GM21717 (cell line): ENCODE results near the gene EVC2.

ENCODE experiments used
- ATAC-seq: cut with Tn5 transposase; IDR thresholded peaks from one replicate; pipeline ENCODE4 v1.9.1; 2021; ENCODE audit warnings: mild to moderate bottlenecking, moderate library complexity; ENCODE audit not compliant: unreplicated experiment

Gene EVC2, protein sequence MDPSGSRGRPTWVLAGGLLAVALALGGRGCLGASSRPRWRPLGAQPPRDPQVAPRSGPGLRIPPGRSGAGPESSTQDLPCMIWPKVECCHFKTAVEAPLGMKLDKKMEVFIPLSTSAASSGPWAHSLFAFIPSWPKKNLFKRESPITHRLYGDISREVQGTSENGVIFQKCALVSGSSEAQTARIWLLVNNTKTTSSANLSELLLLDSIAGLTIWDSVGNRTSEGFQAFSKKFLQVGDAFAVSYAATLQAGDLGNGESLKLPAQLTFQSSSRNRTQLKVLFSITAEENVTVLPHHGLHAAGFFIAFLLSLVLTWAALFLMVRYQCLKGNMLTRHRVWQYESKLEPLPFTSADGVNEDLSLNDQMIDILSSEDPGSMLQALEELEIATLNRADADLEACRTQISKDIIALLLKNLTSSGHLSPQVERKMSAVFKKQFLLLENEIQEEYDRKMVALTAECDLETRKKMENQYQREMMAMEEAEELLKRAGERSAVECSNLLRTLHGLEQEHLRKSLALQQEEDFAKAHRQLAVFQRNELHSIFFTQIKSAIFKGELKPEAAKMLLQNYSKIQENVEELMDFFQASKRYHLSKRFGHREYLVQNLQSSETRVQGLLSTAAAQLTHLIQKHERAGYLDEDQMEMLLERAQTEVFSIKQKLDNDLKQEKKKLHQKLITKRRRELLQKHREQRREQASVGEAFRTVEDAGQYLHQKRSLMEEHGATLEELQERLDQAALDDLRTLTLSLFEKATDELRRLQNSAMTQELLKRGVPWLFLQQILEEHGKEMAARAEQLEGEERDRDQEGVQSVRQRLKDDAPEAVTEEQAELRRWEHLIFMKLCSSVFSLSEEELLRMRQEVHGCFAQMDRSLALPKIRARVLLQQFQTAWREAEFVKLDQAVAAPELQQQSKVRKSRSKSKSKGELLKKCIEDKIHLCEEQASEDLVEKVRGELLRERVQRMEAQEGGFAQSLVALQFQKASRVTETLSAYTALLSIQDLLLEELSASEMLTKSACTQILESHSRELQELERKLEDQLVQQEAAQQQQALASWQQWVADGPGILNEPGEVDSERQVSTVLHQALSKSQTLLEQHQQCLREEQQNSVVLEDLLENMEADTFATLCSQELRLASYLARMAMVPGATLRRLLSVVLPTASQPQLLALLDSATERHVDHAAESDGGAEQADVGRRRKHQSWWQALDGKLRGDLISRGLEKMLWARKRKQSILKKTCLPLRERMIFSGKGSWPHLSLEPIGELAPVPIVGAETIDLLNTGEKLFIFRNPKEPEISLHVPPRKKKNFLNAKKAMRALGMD

GRCh38 chr4:5708449-5709206 is at the start of gene EVC2:
Gene EVC2, minus strand, starts transcription at chr4:5708559. Its CDS starts 46 bp downstream, at chr4:5708513.
- ATAC-seq: no peak

GRCh38 chr4:5757954-5758353 is 49.6 kb upstream of the EVC2 start:
- no peak for ATAC-seq

GRCh38 chr4:5757536-5757935 is 49.2 kb upstream of the EVC2 start:
- ATAC-seq: no peak

DNA sequence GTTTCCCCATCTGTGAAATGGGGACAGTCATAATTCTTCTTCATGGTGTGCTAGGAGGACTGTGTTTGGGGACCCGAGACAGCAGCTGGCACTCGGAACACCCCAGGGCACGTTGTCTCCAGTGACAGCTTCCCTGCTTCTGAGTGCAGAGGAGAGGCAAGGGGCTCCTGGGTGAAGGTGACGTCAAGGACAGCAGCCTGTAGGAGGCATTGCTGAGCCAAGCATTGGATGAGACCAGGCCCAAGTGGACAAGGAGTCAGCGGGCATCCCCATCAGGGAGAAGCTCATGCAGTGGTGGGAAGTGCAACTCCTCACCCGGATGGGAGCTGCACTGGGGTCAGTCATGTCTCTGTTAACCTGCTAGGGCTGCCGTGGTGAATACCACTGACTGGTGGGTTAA is 48.7 kb upstream of the EVC2 start:
- ATAC-seq: no peak

- ATAC-seq: no peak
These were observed 47.9 kb upstream of the EVC2 start for GRCh38 chr4:5756271-5756670.

GRCh38 chr4:5755679-5756078 is 47.3 kb upstream of the EVC2 start:
- no peak for ATAC-seq

GRCh38 chr4:5755161-5755560 is 46.8 kb upstream of the EVC2 start:
- ATAC-seq: no peak

DNA sequence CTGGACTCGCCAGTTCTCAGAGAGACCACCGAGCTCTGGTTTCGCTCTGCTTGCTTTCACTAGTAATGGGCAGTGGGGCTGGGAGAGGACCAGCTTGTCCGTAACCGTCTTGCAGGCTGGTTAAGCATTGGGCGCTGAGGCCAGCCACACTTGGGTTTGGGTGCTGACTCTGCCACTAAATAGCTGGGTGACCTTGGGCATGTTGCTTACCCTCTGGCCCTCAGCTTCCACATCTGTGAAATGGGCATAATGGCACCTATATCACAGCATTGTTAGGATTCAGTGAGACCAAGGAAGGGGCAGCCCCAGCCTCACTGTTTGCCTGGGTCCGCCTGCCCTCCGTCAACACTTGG is 46.1 kb upstream of the EVC2 start:
- ATAC-seq: no peak

GRCh38 chr4:5753766-5754528 is 45.6 kb upstream of the EVC2 start:
- ATAC-seq: no peak

GRCh38 chr4:5753366-5753765 is 45.0 kb upstream of the EVC2 start:
- ATAC-seq: no peak

DNA sequence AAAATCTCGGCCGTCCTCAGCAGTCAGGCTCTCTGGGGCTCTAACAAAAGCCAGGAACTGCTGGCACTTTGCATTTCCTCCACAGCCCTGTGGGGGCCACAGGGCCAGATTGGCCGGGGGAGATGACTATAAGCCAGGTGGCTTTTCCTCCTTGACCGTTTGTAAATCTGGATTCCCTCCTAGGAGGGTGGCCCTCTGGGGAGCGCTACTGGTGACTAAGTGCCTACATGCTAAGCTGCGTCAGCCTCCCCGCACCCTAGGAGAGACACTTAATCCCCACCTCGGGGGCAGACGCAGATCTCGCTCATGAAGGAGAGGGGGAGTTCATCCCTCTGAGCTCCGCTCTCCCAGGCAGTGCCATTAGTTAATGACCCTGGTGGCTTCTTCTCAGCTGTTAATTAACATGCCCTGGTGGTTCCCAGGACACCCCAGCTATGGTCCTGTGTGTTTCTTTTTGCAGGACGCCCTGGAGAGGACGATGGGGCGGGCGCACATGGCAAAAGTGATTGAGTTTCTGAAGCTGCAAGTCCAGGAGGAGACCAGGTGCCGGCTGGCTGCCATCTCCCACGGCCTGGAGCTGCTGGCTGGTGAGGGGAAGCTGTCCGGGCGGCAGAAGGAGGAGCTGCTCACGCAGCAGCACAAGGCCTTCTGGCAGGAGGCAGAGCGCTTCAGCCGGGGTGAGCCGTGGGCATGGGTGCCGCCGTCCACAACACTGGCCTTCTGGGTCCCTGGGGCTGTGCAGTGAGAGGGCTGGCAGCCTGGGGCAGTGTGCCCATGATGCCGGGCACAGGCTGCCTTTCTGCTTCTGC is 44.2 kb upstream of the EVC2 start:
- no peak for ATAC-seq

DNA sequence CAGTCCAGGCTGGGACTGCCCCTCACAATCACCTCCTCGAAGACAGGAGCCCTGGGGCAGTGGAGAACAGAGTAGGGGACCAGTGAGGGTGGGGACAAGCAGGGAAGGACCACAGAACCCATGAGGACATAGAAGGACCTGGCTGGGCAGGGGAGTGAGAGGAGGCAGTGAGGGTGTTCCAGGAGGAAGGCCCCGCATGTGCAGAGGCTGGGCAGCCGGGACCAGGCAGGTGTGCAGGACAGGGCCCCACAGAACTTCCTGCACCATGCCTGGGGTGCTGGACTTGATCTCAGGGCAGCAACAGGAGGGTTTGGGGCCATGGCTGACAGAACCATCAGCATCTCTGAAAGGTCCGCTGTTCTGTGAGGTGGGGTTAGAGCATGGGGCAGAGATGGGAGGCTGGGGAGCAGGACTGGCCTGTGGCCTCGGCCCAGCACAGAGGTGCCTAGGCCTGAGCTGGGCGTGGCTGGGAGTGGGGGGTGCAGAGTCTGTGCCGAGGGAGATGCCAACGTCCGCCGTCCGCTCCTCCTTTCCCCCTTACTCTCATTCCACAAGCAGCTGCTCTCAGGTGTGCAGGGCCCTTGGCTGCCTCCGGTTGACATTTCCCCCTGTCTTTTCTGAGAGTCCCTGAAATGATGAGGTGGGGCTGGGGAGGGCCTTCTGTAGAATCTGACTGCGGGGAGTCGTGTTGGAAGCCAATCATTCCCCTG is 43.5 kb upstream of the EVC2 start:
- ATAC-seq: no peak

DNA sequence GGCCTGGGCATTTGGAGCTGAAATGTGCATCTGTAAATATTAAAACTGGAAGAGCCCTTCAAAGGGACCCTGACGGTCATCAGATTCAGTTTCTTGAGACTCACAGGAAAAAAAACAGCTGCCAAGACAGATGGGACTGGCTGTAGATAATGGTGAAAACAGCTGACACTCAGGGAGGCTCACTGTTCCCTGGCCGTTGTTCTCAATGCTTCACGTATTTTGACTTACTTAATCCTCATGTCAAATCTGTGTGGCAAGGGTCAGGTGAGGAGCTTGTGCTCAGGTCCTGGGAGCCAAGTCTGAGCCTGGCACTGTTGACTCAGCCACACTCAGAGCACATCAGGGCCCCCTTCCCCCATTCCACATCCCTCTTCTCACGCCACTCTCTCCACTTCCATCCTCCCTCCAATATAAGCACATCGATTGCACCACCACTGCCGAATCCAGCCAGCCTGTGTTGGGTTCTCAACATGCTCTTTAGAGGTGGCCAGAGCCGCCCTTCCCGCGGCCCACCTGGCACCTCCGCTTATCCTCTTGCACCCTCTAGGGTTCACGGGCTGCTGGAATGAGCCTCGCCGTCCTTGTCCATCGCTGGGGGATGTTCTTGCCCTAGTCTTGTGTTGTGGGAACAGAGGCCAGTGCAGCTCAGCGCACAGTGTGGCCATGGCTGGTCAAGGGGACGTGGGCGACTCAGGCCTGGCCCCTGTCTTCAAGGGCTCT is 42.7 kb upstream of the EVC2 start:
- no peak for ATAC-seq

- ATAC-seq: no peak
These were observed 41.9 kb upstream of the EVC2 start for GRCh38 chr4:5750052-5750945.

DNA sequence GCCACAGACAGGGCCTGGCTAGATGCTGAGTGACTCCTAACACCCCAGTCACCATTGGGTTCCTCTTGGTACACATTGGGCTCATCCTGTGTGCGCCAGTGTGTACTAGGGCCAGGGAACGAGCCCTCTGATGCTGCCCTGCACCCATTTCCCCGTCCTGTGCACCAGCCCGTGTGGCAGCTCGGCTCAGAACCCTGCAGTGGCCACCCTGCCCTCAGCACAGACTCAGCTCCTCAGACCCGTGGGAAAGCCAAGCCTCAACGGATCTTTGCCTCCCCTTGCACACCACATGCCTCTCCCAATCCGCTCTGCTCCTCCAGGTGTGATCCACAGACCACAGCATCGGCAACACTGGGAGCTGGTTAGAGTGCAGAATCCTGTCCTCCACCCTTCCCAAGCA is 41.2 kb upstream of the EVC2 start:
- no peak for ATAC-seq

- no peak for ATAC-seq
These were observed 39.5 kb upstream of the EVC2 start for GRCh38 chr4:5747738-5748375.
